GM12878 (cell line): ENCODE measurements around the gene ARHGAP44. TPM values are rescaled to one million over a fixed set of nuclear protein-coding genes. Genes with fewer than 3 reads are reported as not detected.

Experiments used
- ATAC-seq: fragments of 200-7000 bp; cut with Tn5 transposase; 3 replicates; pipeline ENCODE4 v1.9.1; 2020; ENCODE audit warnings: mild to moderate bottlenecking, moderate library complexity
- BruUV-seq: library from RNA; stranded (reverse); fragments of 400-500 nt; replicated peaks from 2 replicates; lab custom pipeline; 2021; lab: Mats Ljungman, UMichigan
- CTCF ChIA-PET: fragments of 300-600 bp; sonication (Branson Sonifier 250); formaldehyde crosslinking; extraction: SDS; loops from one replicate; lab custom pipeline; 2021; ENCODE audit warnings: inconsistent platforms; lab: Yijun Ruan, JAX
- POLR2A ChIA-PET: fragments of 350-600 bp; formaldehyde crosslinking; extraction: SDS; loops from one replicate; lab custom pipeline; 2021; ENCODE audit warnings: inconsistent platforms; lab: Charles Lee
- RAD21 ChIA-PET: fragments of 300-600 bp; sonication (Branson Sonifier 250); formaldehyde crosslinking; loops from one replicate; lab custom pipeline; 2023; ENCODE audit warnings: antibody characterized with exemption; ENCODE audit not compliant: unreplicated experiment; lab: Charles Lee
- SMC1A ChIA-PET: fragments of 300-600 bp; sonication (Branson Sonifier 250); formaldehyde crosslinking; loops from one replicate; lab custom pipeline; 2023; ENCODE audit not compliant: unreplicated experiment, uncharacterized antibody; lab: Charles Lee
- DNase-seq: peaks from one replicate; pipeline ENCODE4 v3.0.0-alpha.2; 2011; ENCODE audit warnings: low read depth, low spot score
- FAIRE-seq: peaks from 3 replicates; lab custom pipeline; 2011; peaks lifted over from hg19 to GRCh38; lab: Jason Lieb, UNC
- H2AFZ ChIP-seq: 2 replicates; pipeline ENCODE4 v1.6.0; 2011; ENCODE audit warnings: low read depth, low read length, control low read depth; ENCODE audit not compliant: control insufficient read depth
- H3K27ac ChIP-seq: 2 replicates; pipeline ENCODE4 v1.5.1; 2011; ENCODE audit warnings: control low read depth; ENCODE audit not compliant: control insufficient read depth, insufficient read depth
- H3K27me3 ChIP-seq, 2 experiments: replicated peaks in 1 of 2; 2 replicates each; pipeline versions ENCODE4 v1.6.0 to v1.6.1; 2011; ENCODE audit warnings: low read length in 1 of 2; ENCODE audit not compliant: control insufficient read depth in 2 of 2, insufficient read depth in 2 of 2
- H3K36me3 ChIP-seq, 2 experiments: 2 replicates each; pipeline ENCODE4 v1.5.1; 2011; ENCODE audit warnings: low read length in 1 of 2; ENCODE audit not compliant: control insufficient read depth in 2 of 2, insufficient read depth in 2 of 2
- H3K4me1 ChIP-seq: 2 replicates; pipeline ENCODE4 v1.6.1; 2011; ENCODE audit warnings: mild to moderate bottlenecking, low read length, moderate library complexity, mixed read lengths; ENCODE audit not compliant: control insufficient read depth, insufficient read depth
- H3K4me2 ChIP-seq: 2 replicates; pipeline ENCODE4 v1.6.0; 2011; ENCODE audit warnings: control low read depth; ENCODE audit not compliant: control insufficient read depth, insufficient read depth
- H3K4me3 ChIP-seq: fragments of 200-600 bp; sonication (generic); 2 replicates; pipeline ENCODE4 v1.5.1; 2016
- H3K79me2 ChIP-seq: 2 replicates; pipeline ENCODE4 v1.6.0; 2011; ENCODE audit warnings: low read length; ENCODE audit not compliant: control insufficient read depth, insufficient read depth
- H3K9ac ChIP-seq: 2 replicates; pipeline ENCODE4 v1.8.0; 2011; ENCODE audit warnings: low read length, control low read depth, mixed read lengths; ENCODE audit not compliant: control insufficient read depth, insufficient read depth
- H3K9me3 ChIP-seq: replicated peaks from 3 replicates; pipeline ENCODE4 v1.5.1; 2011; ENCODE audit warnings: mild to moderate bottlenecking, low read length; ENCODE audit not compliant: control insufficient read depth, insufficient read depth
- H4K20me1 ChIP-seq: 2 replicates; pipeline ENCODE4 v1.6.0; 2011; ENCODE audit not compliant: control insufficient read depth, insufficient read depth
- ASH2L ChIP-seq: fragments of 300-600, 200-600 bp; sonication (generic); IDR thresholded peaks from 2 replicates; pipeline ENCODE4 v1.6.1; 2017; ENCODE audit warnings: low read depth, mild to moderate bottlenecking, borderline replicate concordance
- ATF7 ChIP-seq: fragments of 450-650 bp; IDR thresholded peaks from 2 replicates; pipeline ENCODE4 v1.6.1; 2016; ENCODE audit warnings: low read depth, mild to moderate bottlenecking
- GATAD2B ChIP-seq: fragments of 450-650 bp; conservative IDR thresholded peaks from 2 replicates; pipeline ENCODE4 v1.6.1; 2017; ENCODE audit warnings: low read depth, mild to moderate bottlenecking, moderate library complexity
- JUNB ChIP-seq: IDR thresholded peaks from 2 replicates; pipeline ENCODE4 v1.6.1; 2016; ENCODE audit warnings: antibody characterized with exemption, mild to moderate bottlenecking
- NKRF ChIP-seq: fragments of 450-650 bp; conservative IDR thresholded peaks from 2 replicates; pipeline ENCODE4 v1.6.1; 2017; ENCODE audit warnings: mild to moderate bottlenecking, moderate library complexity
- NRF1 ChIP-seq: conservative IDR thresholded peaks from 2 replicates; pipeline ENCODE4 v1.6.1; 2011; ENCODE audit warnings: mild to moderate bottlenecking, low read depth, low read length, improper control_type of control experiment
- RBBP5 ChIP-seq: fragments of 200-600 bp; sonication (generic); conservative IDR thresholded peaks from 2 replicates; pipeline ENCODE4 v1.6.1; 2016
- RELB ChIP-seq: fragments of 450-650 bp; IDR thresholded peaks from 2 replicates; pipeline ENCODE4 v1.6.1; 2017; ENCODE audit warnings: low read depth, mild to moderate bottlenecking, moderate library complexity
- RUNX3 ChIP-seq: IDR thresholded peaks from 2 replicates; pipeline ENCODE4 v1.6.1; 2012; ENCODE audit warnings: low read length, inconsistent platforms
- WGBS: methylation state at CpG from one replicate; pipeline ENCODE4 v1.1.6; 2016; ENCODE audit warnings: low lambda C conversion rate; ENCODE audit not compliant: insufficient replicate concordance, insufficient coverage; ENCODE audit errors: missing lambda C conversion rate; 5-methylcytosine and 5-hydroxymethylcytosine counted together
- in situ Hi-C: fragments of 300-500 bp; cut with MboI; formaldehyde crosslinking; loops from 9 replicates; pipeline ENCODE4 v1.14.3; 2018; ENCODE audit warnings: mixed read lengths
- intact Hi-C: fragments of 100-400 bp; cut with micrococcal nuclease; formaldehyde crosslinking; loops from one replicate; pipeline ENCODE4 v1.14.2; 2022; ENCODE audit not compliant: unreplicated experiment
- polyA plus RNA-seq, 11 experiments: library from polyadenylated mRNA; depleted of rRNA in 4 of 11; unstranded in 6 of 11; stranded (reverse) in 5 of 11; fragments of >200 nt; fragmentation: Nextera tagmentation in 4 of 11; fragmentation: Illumina TruSeq in 1 of 11; extraction: Ambion mirVana in 4 of 11; extraction: Trizol in 1 of 11; gene quantifications; 1 replicate in 1 of 11; 2 replicates in 10 of 11; pipeline versions ENCODE4 v1.2.1 to v1.2.3, GENCODE V29; 2011 to 2016; ENCODE audit warnings: inconsistent platforms in 2 of 11, missing spikeins in 2 of 11, low read depth in 1 of 11
- total RNA-seq, 4 experiments: library from RNA; depleted of rRNA in 3 of 4; stranded (reverse); fragments of >200 nt in 3 of 4; fragmentation: Illumina TruSeq in 1 of 4; extraction: Trizol in 1 of 4; gene quantifications; 2 replicates each; pipeline versions ENCODE4 v1.2.1 to v1.2.3, GENCODE V29; 2013 to 2021

ARHGAP44 gene
- total and polyA plus RNA-seq, 10 of the 15 experiments (the other 5 are each of a cell fraction or from before 2014, with no cell fraction given), result 0.11 to 1.2 (median 0.48) TPM

- TF ChIP-seq RELB (no peak), NKRF (no peak)
Observed at GRCh38 chr17:12850996-12851395, 61.7 kb downstream of the ARHGAP44 start (continued).

GRCh38 chr17:12851901-12852435 lies 62.7 kb downstream of the ARHGAP44 start:
- no peaks in the 10 kb centered on the region for H3K27me3 ChIP-seq
- H3K27ac ChIP-seq, result no peak overlapping the region
- H3K9me3 ChIP-seq, result no peaks in the 10 kb centered on the region; the same call in 1 of the 3 replicates
- ChIA-PET POLR2A (no interaction called here), RAD21 (no interaction called here), CTCF (no interaction called here), SMC1A (interaction anchor here (0.9 kb wide), 1 partner anchor 169 kb away, joined by 3 read pairs; no protein-coding TSS in a partner anchor)
- FAIRE-seq (no peak), DNase-seq (no peak), ATAC-seq (no peak)
- H3K9ac ChIP-seq, result no peak overlapping the region
- no peaks in the 10 kb centered on the region for H3K4me1 ChIP-seq
- no peaks in the 10 kb centered on the region for H3K79me2 ChIP-seq
- TF ChIP-seq ATF7 (no peak), RUNX3 (0 out of 2 replicates have a peak, but pooled peaks have one; percentile 14), RBBP5 (no peak), NRF1 (no peak), JUNB (no peak), ASH2L (no peak), GATAD2B (no peak)
- no peaks in the 10 kb centered on the region for H4K20me1 ChIP-seq
- intact Hi-C loops, result no loop called here
- H2AFZ ChIP-seq, result no peak overlapping the region
- H3K4me3 ChIP-seq, result no peak overlapping the region
- 54% methylated on average over 4 of the region's 4 CpGs for WGBS
- no TSS peak for BruUV-seq
- H3K36me3 ChIP-seq, result no peaks in the 10 kb centered on the region
- H3K4me2 ChIP-seq, result no peak overlapping the region
- in situ Hi-C loops, result no loop called here
